H9 (cell line): ENCODE results near the gene MFSD1. TPM values are rescaled to one million over a fixed set of nuclear protein-coding genes. Genes with fewer than 3 reads are reported as not detected.

Experiments
- DNase-seq: peaks from one replicate; pipeline ENCODE4 v3.0.0-alpha.2; 2017
- H2AFZ ChIP-seq: one replicate; pipeline ENCODE4 v1.6.1; 2013; ENCODE audit warnings: mild to moderate bottlenecking, low read length, control low read depth, moderate library complexity
- H2AK5ac ChIP-seq: 2 replicates; pipeline ENCODE4 v1.6.1; 2013; ENCODE audit warnings: low read length, control low read depth, mixed read lengths; ENCODE audit not compliant: insufficient read length
- H2BK120ac ChIP-seq: one replicate; pipeline ENCODE4 v1.6.1; 2013; ENCODE audit warnings: low read depth, mild to moderate bottlenecking, low read length, control low read depth, inconsistent platforms; ENCODE audit not compliant: poor library complexity, severe bottlenecking
- H2BK12ac ChIP-seq: 2 replicates; pipeline ENCODE4 v1.6.1; 2013; ENCODE audit warnings: low read length, control low read depth, mixed read lengths, low read depth; ENCODE audit not compliant: insufficient read length
- H2BK15ac ChIP-seq: 2 replicates; pipeline ENCODE4 v1.6.1; 2013; ENCODE audit warnings: low read depth, low read length, control low read depth
- H2BK20ac ChIP-seq: one replicate; pipeline ENCODE4 v1.6.1; 2013; ENCODE audit warnings: low read depth, mild to moderate bottlenecking, low read length, control low read depth, inconsistent platforms; ENCODE audit not compliant: poor library complexity, severe bottlenecking
- H2BK5ac ChIP-seq: 2 replicates; pipeline ENCODE4 v1.6.1; 2013; ENCODE audit warnings: low read length, control low read depth, mixed read lengths; ENCODE audit not compliant: insufficient read length
- H3K14ac ChIP-seq: 2 replicates; pipeline ENCODE4 v1.6.1; 2013; ENCODE audit warnings: low read length, control low read depth; ENCODE audit not compliant: insufficient read depth
- H3K18ac ChIP-seq: 2 replicates; pipeline ENCODE4 v1.6.1; 2013; ENCODE audit warnings: low read depth, mild to moderate bottlenecking, mixed read lengths, low read length, control low read depth; ENCODE audit not compliant: insufficient read length
- H3K23ac ChIP-seq: 2 replicates; pipeline ENCODE4 v1.6.1; 2013; ENCODE audit warnings: low read length, control low read depth, mixed read lengths, low read depth; ENCODE audit not compliant: insufficient read length
- H3K23me2 ChIP-seq: 2 replicates; pipeline ENCODE4 v1.6.1; 2013; ENCODE audit warnings: low read depth, mild to moderate bottlenecking, mixed read lengths, low read length, control low read depth; ENCODE audit not compliant: insufficient read length, poor library complexity, severe bottlenecking
- H3K27ac ChIP-seq: 2 replicates; pipeline ENCODE4 v1.5.1; 2013; ENCODE audit warnings: low read length, control low read depth, mixed read lengths, low read depth; ENCODE audit not compliant: insufficient read length
- H3K27me3 ChIP-seq: 2 replicates; pipeline ENCODE4 v1.6.1; 2013; ENCODE audit warnings: low read length, control low read depth, inconsistent platforms; ENCODE audit not compliant: insufficient read depth
- H3K4ac ChIP-seq: 2 replicates; pipeline ENCODE4 v1.6.1; 2013; ENCODE audit warnings: low read depth, mild to moderate bottlenecking, control low read depth, inconsistent platforms, low read length, moderate library complexity
- H3K4me1 ChIP-seq: 2 replicates; pipeline ENCODE4 v1.6.1; 2013; ENCODE audit warnings: low read length, control low read depth, inconsistent platforms; ENCODE audit not compliant: insufficient read depth
- H3K4me2 ChIP-seq: 2 replicates; pipeline ENCODE4 v1.6.1; 2013; ENCODE audit warnings: low read length, control low read depth, mixed read lengths; ENCODE audit not compliant: insufficient read length, insufficient read depth
- H3K56ac ChIP-seq: 2 replicates; pipeline ENCODE4 v1.6.1; 2013; ENCODE audit warnings: low read depth, mild to moderate bottlenecking, mixed read lengths, low read length, control low read depth; ENCODE audit not compliant: insufficient read length
- H3K79me1 ChIP-seq: 2 replicates; pipeline ENCODE4 v1.6.1; 2013; ENCODE audit warnings: low read depth, mild to moderate bottlenecking, moderate library complexity, low read length, control low read depth, inconsistent platforms; ENCODE audit not compliant: insufficient read depth, poor library complexity, severe bottlenecking
- H3K79me2 ChIP-seq: 2 replicates; pipeline ENCODE4 v1.6.1; 2013; ENCODE audit warnings: low read length, control low read depth, inconsistent platforms; ENCODE audit not compliant: insufficient read depth
- H3K9ac ChIP-seq: 2 replicates; pipeline ENCODE4 v1.6.1; 2013; ENCODE audit warnings: low read length, control low read depth, mixed read lengths; ENCODE audit not compliant: insufficient read length; ENCODE audit errors: extremely low read depth
- H3K9me3 ChIP-seq: one replicate; pipeline ENCODE4 v1.6.1; 2013; ENCODE audit warnings: low read depth, low read length, inconsistent platforms; ENCODE audit not compliant: control insufficient read depth
- H3T11ph ChIP-seq: one replicate; pipeline ENCODE4 v1.6.1; 2013; ENCODE audit warnings: mild to moderate bottlenecking, low read length, control low read depth, inconsistent platforms
- H4K20me1 ChIP-seq: one replicate; pipeline ENCODE4 v1.6.1; 2013; ENCODE audit not compliant: control insufficient read depth, insufficient read length, insufficient read depth
- H4K5ac ChIP-seq: 2 replicates; pipeline ENCODE4 v1.6.1; 2013; ENCODE audit warnings: low read depth, mild to moderate bottlenecking, mixed read lengths, low read length, control low read depth; ENCODE audit not compliant: insufficient read length
- H4K8ac ChIP-seq: replicated peaks from 2 replicates; pipeline ENCODE4 v1.6.1; 2013; ENCODE audit warnings: low read length, control low read depth, mixed read lengths, low read depth; ENCODE audit not compliant: insufficient read length
- H4K91ac ChIP-seq: 2 replicates; pipeline ENCODE4 v1.6.1; 2013; ENCODE audit warnings: low read depth, mild to moderate bottlenecking, moderate library complexity, mixed read lengths, low read length, control low read depth; ENCODE audit not compliant: insufficient read length
- H3K27ac Mint-ChIP-seq, 3 experiments: 2 replicates in 2 of 3; 3 replicates in 1 of 3; pipeline ENCODE4 v1.8.0; 2020 to 2021; ENCODE audit warnings: mixed read lengths in 3 of 3, mild to moderate bottlenecking in 1 of 3, moderate library complexity in 1 of 3
- H3K27me3 Mint-ChIP-seq: 2 replicates; pipeline ENCODE4 v1.8.0; 2021; ENCODE audit warnings: low read depth, mild to moderate bottlenecking, moderate library complexity, mixed read lengths
- H3K36me3 Mint-ChIP-seq, 3 experiments: 2 replicates in 2 of 3; 3 replicates in 1 of 3; pipeline ENCODE4 v1.8.0; 2020 to 2021; ENCODE audit warnings: low read depth in 3 of 3, mixed read lengths in 3 of 3; ENCODE audit not compliant: insufficient read depth in 1 of 3
- H3K4me1 Mint-ChIP-seq, 2 experiments: 2 replicates each; pipeline ENCODE4 v1.8.0; 2020; ENCODE audit warnings: mixed read lengths in 2 of 2
- H3K4me3 Mint-ChIP-seq, 2 experiments: 2 replicates in 1 of 2; 3 replicates in 1 of 2; pipeline ENCODE4 v1.8.0; 2020 to 2021; ENCODE audit warnings: mild to moderate bottlenecking in 2 of 2, mixed read lengths in 2 of 2, moderate library complexity in 1 of 2
- H3K9me3 Mint-ChIP-seq, 2 experiments: 2 replicates in 1 of 2; 3 replicates in 1 of 2; pipeline ENCODE4 v1.8.0; 2020; ENCODE audit warnings: mild to moderate bottlenecking in 2 of 2, mixed read lengths in 2 of 2, moderate library complexity in 1 of 2
- CTCF ChIP-seq: fragments of 200-600 bp; sonication (generic); conservative IDR thresholded peaks from 3 replicates; pipeline ENCODE4 v1.8.0; 2021; ENCODE audit warnings: antibody characterized with exemption, mild to moderate bottlenecking
- WGBS: extraction: QIAGEN DNeasy Blood & Tissue Kit; methylation state at CpG from one replicate; pipeline ENCODE4 v1.1.7; 2013; ENCODE audit warnings: missing lambda C conversion rate, low lambda C conversion rate, mixed read lengths; ENCODE audit not compliant: insufficient read length; ENCODE audit errors: extremely low coverage; 5-methylcytosine and 5-hydroxymethylcytosine counted together
- total RNA-seq: library from RNA; stranded (reverse); gene quantifications from 2 replicates; pipeline ENCODE4 v1.2.1, GENCODE V29; 2021

The MFSD1 gene
- total RNA-seq, 1 experiment from 2014 or later, result 9.5 TPM

- no CpG with 5 or more reads among the region's 7 CpGs for WGBS
- H3K56ac ChIP-seq, result no peak overlapping the region
- H3K23ac ChIP-seq, result no peak overlapping the region
- H4K20me1 ChIP-seq, result no peaks in the 10 kb centered on the region
- H3K27ac ChIP-seq, result no peak overlapping the region
- H2BK5ac ChIP-seq, result no peak overlapping the region
- H2AFZ ChIP-seq, result no peak overlapping the region
- H2BK20ac ChIP-seq, result no peak overlapping the region
- no peaks in the 10 kb centered on the region for H3K27me3 ChIP-seq
- H3K23me2 ChIP-seq, result no peaks in the 10 kb centered on the region
- Mint-ChIP-seq H3K4me3 (no peak overlapping the region), H3K27ac (no peak overlapping the region; a peak in 2 of 7 replicates), H3K9me3 (no peaks in the 10 kb centered on the region), H3K4me1 (peaks cover 6% of the 10 kb centered on the region in 2 experiments; a peak in 3 of 4 replicates), H3K36me3 (no peaks in the 10 kb centered on the region), H3K27me3 (no peaks in the 10 kb centered on the region; the same call in 1 of the 2 replicates)
- H2BK12ac ChIP-seq, result no peak overlapping the region
- H3K14ac ChIP-seq, result no peak overlapping the region
- no peak overlapping the region for H3K4ac ChIP-seq
- H3K4me2 ChIP-seq, result no peak overlapping the region
- no peaks in the 10 kb centered on the region for H3K9me3 ChIP-seq
- H4K91ac ChIP-seq, result no peak overlapping the region
- H3K79me1 ChIP-seq, result no peaks in the 10 kb centered on the region
- no peaks in the 10 kb centered on the region for H3K79me2 ChIP-seq
- H3T11ph ChIP-seq, result no peak overlapping the region
- H4K8ac ChIP-seq, result no peak overlapping the region
- no peak for TF ChIP-seq CTCF
- no peak overlapping the region for H2BK120ac ChIP-seq
- no peak overlapping the region for H3K9ac ChIP-seq
- no peak overlapping the region for H2AK5ac ChIP-seq
- no peak for DNase-seq
- H3K18ac ChIP-seq, result no peak overlapping the region
- H4K5ac ChIP-seq, result no peak overlapping the region
- H2BK15ac ChIP-seq, result no peak overlapping the region
- H3K4me1 ChIP-seq, result no peaks in the 10 kb centered on the region
These were observed 25.3 kb upstream of the MFSD1 start for GRCh38 chr3:158776531-158776930.
